Head of caudate nucleus (tissue), 42 donors: ENCODE results near the gene PCLO.
"Not testable (repeated sequence)": the region's sequence is repeated elsewhere in the genome, so short reads cannot be mapped to it uniquely, and the experiment has no call there.

Experiments
- DNase-seq, 42 donors: peaks; one replicate each; pipeline versions ENCODE4 v3.0.0 to v3.0.0-alpha.2; 2020 to 2021; ENCODE audit warnings: mixed read lengths in 7 of 42
- intact Hi-C: fragments of 100-400 bp; cut with DNase I; formaldehyde crosslinking; loops from one replicate; pipeline ENCODE4 v1.15.0; 2022

The PCLO gene

DNA sequence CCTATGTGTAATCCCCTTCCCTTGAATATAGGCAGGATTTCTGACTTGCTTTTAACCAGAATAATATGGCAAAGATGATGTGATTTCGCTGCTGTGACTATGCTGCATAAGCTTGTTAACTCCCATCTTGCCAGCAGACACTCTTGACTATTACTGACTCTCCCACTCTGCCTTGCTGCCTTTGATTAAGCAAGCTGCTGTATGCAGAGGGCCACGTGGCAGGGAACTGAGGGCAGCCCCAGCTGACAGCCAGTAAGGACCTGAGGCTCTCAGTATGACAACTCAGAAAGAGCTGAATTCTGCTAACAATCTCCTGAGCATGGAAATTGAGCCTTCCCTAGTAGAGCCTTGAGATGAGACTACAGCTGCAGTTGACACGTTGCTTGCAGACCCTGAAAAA is 439.7 kb downstream of the PCLO start:
- DNase-seq = no peak
- intact Hi-C loops = no loop called here

DNA sequence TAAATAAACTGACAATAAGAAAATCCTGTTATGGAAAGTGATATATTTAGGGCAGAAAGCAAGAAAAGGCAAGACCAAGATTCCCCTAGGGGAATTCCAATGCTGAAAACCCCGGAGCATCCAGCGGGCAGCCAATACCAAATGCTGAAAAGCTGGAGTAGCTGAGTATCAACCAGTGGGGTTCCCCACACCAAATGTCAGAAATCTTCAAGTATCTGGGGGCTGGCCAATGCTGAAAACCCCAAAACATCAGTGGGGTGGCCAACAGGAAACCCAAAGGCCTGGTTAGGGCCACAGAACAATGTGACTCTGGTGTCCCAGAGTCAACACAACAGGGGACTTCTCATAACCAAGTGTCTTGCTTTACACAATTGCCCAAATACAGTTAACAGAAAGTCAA is 447.3 kb downstream of the PCLO start:
- intact Hi-C loops = no loop called here
- DNase-seq = no peak

DNA sequence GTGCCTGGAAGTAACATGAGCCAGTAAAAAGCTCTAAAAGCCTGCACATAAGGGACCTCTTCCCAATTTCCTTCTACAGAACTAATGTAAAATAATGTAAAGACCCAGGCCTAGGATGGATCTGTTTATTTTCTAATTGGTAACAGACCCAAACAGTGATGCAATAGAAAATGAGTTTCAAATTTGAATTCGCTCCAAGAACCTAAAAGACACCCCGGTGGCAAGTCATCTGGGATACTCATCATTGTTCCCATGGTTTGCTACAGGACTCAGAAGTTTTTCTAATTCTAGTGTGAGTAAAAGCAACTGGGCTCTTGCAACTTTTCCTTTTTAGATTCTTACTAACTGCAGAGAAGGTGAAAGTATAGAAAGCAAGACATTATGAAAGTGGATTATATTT is 447.8 kb downstream of the PCLO start:
- intact Hi-C loops = no loop called here
- no peak for DNase-seq

GRCh38 chr7:82713506-82713905 is 449.2 kb downstream of the PCLO start:
- intact Hi-C loops = no loop called here
- DNase-seq = no peak

DNA sequence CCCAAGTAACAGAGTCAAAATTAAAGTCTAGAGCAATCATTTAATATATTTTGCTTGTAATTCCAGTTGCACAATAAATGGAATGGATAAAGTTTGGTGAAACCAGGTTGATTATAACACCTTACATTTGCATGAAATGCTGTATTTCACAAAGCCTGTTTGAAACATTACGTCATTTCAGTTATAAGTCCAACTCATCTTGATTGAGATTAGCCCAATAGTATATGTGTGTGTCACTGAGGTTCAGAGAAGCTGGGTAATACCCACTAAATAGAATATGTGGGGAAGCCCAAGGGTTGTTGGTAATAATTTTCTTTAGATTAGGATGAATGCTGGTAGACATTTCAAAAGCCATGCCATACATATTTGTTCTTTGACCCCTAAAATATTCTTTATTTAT is 456.3 kb downstream of the PCLO start:
- intact Hi-C loops, DNase-seq: not testable (repeated sequence)

DNA sequence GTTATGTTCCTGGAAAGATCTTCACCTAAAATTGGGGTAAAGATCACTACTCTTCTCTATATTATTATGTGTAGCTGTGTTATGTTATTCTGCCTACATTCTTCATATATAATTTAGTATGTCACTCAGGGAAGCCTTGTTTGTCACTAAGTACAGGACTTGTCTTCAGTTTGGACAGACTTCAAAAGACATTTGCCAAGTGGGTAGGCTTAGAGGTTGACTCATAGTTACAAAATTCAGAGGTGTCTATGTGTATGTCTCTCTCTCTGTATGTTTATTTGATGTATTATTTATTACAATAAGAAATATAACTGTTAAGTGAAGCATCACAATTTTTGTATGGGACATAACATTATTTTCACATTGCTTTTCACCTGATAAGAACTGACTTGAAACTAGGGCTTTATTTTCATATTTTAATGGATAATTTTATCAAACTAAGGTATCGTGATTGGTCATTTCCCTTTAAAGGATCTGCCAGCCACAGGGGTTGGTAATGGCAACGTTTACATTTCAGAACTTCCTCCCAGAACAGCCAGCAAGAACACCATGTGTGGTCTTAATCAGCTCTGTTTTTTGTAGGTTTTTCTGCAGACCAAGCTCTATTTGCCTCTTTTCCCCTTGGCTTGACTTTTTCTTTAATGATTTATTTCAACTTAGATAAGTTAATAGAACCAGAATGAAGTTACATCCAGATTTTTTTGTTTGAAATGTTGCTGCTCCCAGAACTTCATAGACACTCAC is 457.0 kb downstream of the PCLO start:
- no peak for DNase-seq
- intact Hi-C loops = no loop called here

DNA sequence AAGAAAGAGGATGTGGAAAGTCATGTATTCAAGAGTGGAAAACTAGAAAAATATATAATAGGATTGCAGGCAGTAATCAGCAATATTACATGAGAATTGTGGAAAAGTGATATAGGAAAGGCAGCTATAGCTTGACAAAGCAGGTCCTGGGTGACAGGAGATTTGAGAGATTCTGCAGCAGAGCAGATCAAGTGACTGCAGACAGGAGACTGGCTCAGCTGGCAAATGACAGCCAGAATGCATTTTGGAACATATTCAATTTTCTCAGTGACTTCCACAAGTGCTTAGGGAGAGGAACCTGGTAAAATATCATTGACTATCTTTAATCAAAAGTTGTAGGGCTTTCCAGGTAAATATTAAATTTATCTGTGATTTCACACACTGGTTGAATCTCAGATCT is 458.6 kb downstream of the PCLO start:
- DNase-seq = no peak

More for the DNA sequence above, 458.6 kb downstream of the PCLO start:
- intact Hi-C loops = no loop called here
